HG03342 (cell line): ENCODE measurements around the gene DEAF1.

Source experiments
- ATAC-seq: cut with Tn5 transposase; IDR thresholded peaks from one replicate; pipeline ENCODE4 v1.9.1; 2021; ENCODE audit warnings: mild to moderate bottlenecking, moderate library complexity; ENCODE audit not compliant: unreplicated experiment

DEAF1 gene

GRCh38 chr11:613369-613968 lies 81.6 kb downstream of the DEAF1 start:
- ATAC-seq = no peak

DNA sequence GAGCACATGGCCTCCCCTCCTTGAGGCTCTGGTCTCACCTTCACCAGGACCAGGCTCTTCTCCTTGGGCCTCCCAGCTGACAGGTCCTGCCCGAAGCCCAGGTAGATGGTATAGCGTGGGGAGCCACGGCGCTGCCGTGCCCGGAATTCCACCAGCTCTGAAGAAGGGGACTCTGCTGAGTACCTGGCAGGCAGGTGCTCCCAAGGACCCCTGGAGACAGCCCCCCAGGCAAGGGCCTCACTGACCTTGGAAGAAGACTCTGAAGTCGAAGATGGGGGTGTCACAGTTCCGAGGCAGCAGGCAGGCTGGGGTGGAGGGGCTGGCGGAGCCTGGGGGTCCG lies 82.1 kb downstream of the DEAF1 start:
- no peak for ATAC-seq

- ATAC-seq = no peak
Observed at GRCh38 chr11:612201-612960, 82.6 kb downstream of the DEAF1 start.

DNA sequence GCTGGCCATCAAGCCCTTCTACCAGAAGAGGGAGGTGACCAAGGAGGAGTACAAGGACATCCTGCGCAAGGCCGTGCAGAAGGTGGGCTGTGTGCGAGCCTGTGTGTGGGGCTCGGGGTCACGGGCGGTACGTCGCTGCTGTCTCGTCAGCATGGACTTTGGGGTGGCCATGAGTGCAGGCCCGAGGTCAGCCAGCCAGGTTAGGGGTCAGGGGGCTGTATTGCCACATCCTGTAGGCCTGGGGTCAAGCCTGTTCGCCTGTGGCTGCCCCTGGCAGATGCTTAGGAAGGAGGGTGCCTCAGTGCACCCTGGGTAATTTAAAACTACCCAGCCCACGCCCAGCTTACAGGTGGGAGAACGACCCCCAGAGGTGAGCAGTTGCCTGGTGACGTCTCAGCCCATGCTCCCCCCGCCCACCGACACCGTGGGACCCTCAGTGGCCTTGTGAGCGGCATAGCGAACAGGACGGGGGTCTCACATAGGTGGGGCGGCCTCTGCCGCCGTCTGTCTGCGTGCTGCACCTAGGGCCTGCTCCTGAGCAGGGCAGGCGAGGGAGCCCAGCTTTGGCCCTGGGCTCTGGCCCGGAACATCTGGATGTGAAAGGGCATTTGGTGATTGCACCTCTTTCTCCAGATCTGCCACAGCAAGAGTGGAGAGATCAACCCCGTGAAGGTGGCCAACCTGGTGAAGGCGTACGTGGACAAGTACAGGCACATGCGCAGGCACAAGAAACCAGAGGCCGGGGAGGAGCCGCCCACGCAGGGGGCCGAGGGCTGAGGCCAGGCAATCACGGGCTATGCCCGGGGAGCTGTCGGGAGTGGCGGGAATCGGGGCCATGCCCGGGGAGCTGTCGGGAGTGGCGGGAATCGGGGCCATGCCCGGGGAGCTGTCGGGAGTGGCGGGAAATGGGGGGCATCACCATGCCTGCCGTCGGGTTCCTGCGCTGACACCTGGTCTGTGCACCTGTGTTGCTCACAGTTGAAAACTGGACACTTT lies 83.7 kb downstream of the DEAF1 start:
- ATAC-seq = no peak

- ATAC-seq = no peak
Observed at GRCh38 chr11:610146-610801, 84.7 kb downstream of the DEAF1 start.

DNA sequence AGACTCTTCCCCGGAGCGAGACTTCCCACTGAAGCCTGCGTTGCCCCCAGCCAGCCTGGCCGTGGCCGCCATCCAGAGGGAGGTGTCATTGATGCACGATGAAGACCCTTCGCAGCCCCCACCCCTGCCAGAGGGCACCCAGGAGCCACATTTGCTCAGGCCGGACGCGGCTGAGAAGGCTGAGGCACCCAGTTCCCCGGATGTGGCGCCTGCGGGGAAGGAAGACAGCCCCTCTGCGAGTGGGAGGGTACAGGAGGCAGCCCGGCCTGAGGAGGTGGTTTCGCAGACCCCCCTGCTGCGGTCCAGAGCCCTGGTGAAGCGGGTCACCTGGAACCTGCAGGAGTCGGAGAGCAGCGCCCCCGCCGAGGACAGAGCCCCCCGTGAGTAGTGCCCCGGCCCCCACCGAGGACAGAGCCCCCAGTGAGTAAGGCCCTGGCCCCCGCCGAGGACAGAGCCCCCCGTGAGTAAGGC lies 85.6 kb downstream of the DEAF1 start:
- no peak for ATAC-seq

GRCh38 chr11:608791-609251 lies 86.2 kb downstream of the DEAF1 start:
- ATAC-seq = no peak

DNA sequence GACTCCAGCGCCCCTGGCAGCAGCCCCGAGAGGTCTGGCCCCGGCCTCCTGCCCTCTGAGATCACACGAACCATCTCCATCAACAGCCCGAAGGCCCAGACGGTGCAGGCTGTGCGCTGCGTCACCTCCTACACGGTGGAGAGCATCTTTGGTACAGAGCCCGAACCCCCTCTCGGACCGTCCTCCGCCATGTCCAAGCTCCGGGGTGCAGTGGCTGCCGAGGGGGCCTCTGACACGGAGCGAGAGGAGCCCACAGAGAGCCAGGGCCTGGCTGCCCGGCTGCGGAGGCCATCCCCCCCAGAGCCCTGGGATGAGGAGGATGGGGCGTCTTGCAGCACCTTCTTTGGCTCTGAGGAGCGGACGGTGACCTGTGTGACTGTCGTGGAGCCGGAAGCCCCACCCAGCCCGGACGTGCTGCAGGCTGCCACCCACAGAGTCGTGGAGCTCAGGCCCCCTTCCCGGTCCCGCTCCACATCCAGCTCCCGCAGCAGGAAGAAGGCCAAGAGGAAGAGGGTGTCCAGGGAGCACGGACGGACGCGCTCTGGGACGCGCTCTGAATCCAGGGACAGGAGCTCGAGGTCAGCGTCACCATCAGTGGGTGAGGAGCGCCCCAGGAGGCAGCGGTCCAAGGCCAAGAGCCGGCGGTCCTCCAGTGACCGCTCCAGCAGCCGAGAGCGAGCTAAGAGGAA lies 86.9 kb downstream of the DEAF1 start:
- no peak for ATAC-seq

- no peak for ATAC-seq
Observed at GRCh38 chr11:607020-607780, 87.8 kb downstream of the DEAF1 start.

GRCh38 chr11:606245-606644 lies 88.8 kb downstream of the DEAF1 start:
- no peak for ATAC-seq

DNA sequence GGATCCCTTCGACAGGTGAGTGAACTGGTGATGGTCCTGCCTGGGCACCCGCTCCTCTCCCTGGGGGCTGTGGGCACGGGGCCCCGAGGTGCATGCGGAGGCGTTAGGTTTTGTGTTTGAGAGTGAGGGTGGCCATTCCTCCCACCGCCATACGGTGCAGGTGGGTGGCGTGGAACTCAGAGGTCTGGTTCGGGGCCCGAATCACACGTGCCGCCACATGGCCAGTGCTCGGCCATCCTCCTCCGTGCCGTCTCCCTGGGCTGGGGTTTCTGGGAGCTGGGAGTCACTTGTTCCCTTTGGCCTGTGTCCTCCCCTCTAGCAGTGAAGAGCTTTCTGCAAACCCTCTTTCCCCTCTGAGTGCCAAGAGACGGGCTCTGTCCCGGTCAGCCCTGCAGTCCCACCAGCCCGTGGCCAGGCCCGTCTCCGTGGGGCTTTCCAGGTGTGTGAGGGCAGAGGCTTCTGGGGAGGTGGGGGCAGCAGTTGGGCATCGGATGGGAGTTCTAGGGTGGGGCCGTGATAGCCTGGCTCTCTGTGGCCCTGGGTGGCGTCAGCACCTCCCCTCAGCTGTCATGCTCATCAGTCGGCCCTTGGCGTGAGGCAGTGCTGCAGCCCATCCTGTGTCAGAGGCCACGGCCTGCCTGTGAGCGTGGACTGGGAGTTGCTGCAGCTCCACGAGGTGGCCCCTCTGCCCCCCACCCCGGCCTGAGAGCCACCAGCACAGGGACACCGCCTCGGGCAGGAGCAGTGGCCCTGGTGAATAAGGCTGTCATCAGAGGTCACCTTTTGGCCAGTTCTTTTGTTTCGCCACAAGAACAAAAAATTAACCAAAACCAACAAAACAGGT lies 89.5 kb downstream of the DEAF1 start:
- no peak for ATAC-seq

DNA sequence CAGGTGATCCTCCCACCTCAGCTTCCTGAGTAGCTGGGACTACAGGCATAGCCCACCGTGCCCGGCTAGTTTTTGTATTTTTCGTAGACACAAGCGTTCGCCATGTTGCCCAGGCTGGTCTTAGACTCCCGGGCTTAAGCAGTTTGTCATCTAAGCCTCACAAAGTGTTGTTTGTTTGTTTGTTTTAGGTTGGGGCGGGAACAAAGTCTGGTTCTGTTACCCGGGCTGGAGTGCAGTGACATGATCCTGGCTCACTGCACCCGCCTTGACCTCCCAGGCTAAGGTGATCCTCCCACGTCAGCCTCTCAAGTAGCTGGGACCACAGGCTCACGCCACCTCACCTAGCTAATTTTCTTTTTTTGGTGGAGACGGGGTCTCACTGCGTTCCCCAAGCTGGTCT lies 91.9 kb downstream of the DEAF1 start:
- ATAC-seq = no peak

DNA sequence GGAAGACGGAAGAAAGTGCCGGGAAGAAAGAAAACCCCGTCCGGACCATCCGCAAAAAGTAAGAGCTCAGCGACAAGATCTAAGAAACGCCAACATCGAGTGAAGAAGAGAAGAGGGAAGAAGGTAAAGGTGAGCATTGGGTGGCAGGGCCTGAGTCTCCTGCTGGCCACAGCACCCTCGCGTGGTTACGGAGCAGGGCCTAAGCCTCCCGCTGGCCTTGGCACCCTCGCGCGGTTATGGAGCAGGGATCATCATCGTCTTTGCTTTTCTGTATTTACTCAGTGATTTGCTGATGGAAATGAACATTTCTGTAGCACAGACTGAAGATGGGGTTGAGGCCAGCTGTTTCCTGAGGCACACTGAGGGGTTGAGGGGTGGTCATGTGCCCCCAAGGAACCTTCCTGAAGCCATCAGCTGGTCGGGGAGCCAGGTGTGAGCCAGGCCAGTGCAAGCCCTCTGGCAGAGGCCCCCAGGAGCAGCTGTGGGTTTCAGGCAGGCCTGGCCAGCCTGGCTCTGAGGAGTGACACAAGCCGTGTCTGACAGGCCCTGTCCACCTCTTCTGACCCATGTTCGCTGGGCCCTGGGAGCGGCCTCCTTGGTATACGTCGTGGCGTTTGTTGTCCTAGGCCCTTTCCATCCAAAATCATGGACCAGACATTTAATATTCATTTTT lies 93.3 kb downstream of the DEAF1 start:
- ATAC-seq = no peak

GRCh38 chr11:598005-598680 lies 96.9 kb downstream of the DEAF1 start:
- ATAC-seq = no peak

- no peak for ATAC-seq
Observed at GRCh38 chr11:597166-597725, 97.8 kb downstream of the DEAF1 start.

DNA sequence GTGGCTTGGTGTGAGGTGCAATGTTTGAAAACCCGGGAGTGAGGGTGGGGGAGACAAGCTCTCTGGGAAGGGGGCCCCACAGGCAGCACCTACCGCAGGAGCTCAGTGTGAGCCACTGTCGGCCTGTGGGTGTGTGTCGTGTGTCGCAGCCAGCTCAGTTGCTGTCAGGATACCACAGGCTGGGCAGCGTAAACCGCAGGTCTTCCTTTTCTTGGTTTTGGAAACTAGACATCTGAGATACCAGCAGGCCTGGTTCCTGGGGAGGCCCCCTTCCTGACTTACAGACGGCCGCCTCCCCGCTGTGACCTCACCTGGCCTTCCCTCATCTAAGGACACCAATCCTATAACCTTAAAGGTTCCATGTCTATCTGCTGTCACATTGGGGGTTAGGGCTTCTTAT lies 98.6 kb downstream of the DEAF1 start:
- ATAC-seq = no peak

DNA sequence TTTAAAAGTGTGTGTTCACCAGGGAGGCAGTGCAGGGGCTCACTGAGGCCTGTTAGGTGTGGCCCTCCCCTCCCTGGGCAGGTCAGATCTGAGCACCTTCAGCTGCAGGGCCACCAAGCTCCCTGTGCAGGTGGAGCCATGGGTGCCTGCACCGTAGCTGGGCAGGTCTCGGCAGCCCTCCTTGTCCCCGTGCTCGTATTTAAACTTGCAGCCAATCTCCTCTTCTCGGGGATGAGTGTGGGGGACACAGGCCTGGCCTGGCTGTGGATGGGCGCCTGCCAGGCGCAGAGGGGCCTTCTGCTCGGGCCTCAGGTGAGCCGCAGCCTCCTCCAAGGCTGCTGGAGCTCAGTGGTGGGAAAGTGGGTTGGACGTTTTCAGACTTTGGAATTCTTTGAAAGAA lies 99.6 kb downstream of the DEAF1 start:
- no peak for ATAC-seq
